Activated naive CD8-positive, alpha-beta T cell treated with anti-CD3 and anti-CD28 coated beads for 36 hours (primary cell): Measurements from ENCODE around the gene DDIT4. TPM values are rescaled to one million over a fixed set of nuclear protein-coding genes. Genes with fewer than 3 reads are reported as not detected.
"Not testable (repeated sequence)": the region's sequence is repeated elsewhere in the genome, so short reads cannot be mapped to it uniquely, and the experiment has no call there.

ENCODE experiments used
- DNase-seq: peaks from one replicate; pipeline ENCODE4 v3.0.0; 2021
- H3K27ac Mint-ChIP-seq: one replicate; pipeline ENCODE4 v1.8.0; 2022; ENCODE audit warnings: mild to moderate bottlenecking, moderate library complexity, mixed read lengths
- H3K27me3 Mint-ChIP-seq: one replicate; pipeline ENCODE4 v1.8.0; 2022; ENCODE audit warnings: mild to moderate bottlenecking, mixed read lengths
- H3K36me3 Mint-ChIP-seq: one replicate; pipeline ENCODE4 v1.8.0; 2021; ENCODE audit warnings: mild to moderate bottlenecking, mixed read lengths
- H3K4me1 Mint-ChIP-seq: one replicate; pipeline ENCODE4 v1.8.0; 2021; ENCODE audit warnings: mixed read lengths
- H3K4me3 Mint-ChIP-seq: one replicate; pipeline ENCODE4 v1.8.0; 2022; ENCODE audit warnings: mild to moderate bottlenecking, moderate library complexity, mixed read lengths
- H3K9me3 Mint-ChIP-seq: one replicate; pipeline ENCODE4 v1.8.0; 2022; ENCODE audit warnings: mixed read lengths
- total RNA-seq, 2 experiments: library from RNA; stranded (reverse); gene quantifications; one replicate each; pipeline ENCODE4 v1.2.3, GENCODE V29; 2021

The DDIT4 gene
- total RNA-seq, 2 experiments from 2014 or later: 422 to 424 TPM

DNA sequence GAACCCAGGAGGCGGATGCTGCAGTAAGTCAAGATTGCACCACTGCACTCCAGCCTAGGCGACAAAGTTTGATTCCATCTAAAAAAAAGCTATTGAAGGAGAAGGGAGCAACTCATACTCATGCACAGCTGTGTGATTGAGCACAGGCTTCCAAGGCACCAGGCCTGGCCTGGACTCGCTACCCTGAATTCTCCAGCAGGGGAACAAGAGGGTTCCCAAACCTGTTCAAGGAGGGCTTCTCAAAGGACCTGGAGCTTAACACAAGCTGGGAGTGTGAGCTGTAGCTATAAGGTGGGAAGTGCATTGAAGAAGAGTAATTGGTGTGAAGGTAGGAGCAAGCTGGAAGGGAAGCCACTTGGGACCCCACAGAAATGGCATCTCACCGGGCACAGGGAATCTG, 15.1 kb upstream of the DDIT4 start:
- peak overlapping the region; percentile 46 for H3K27ac Mint-ChIP-seq
- H3K9me3 Mint-ChIP-seq: peaks cover 1% of the 10 kb centered on the region
- peak overlapping the region; percentile 4 for H3K4me3 Mint-ChIP-seq
- H3K4me1 Mint-ChIP-seq: peaks cover 67% of the 10 kb centered on the region
- H3K36me3 Mint-ChIP-seq: no peaks in the 10 kb centered on the region
- DNase-seq: no peak
- H3K27me3 Mint-ChIP-seq: no peaks in the 10 kb centered on the region

DNA sequence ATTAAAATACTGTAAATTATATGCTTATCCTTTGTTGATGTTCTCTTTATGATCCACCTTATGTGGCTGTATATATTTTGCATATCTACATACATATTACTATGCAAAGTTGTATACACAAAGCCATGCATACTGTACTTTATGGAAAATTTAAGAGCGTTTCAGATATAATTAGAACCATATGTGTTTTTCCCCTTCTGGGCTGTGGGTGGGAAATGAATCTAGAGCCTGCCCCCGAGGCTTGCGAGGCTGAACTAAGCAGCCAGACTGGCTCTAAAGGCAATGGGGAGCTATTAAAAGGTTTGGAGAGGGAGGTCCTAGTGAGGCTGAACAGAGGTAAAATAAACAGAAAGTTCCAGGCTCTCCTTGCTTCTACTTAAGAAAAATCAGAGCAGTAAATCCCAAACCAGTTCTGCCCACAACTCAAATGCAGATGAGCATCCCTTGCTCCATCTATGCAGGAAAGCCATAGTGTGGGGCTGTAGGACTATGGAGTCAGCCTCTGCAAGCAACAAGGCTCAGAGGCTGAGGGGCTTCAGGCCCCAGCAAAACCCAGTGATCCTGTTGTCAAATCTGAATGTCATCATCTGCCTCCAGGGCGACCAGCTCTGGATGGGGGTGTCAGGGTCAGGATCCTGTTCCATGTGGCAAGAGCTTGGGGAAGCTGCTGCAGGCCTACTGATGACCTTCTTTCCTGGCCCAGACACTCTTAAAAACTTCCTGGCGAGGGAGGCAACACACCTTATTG, 14.1 kb upstream of the DDIT4 start:
- peak; percentile 46 for DNase-seq
- Mint-ChIP-seq H3K4me1 (peaks cover 68% of the 10 kb centered on the region), H3K9me3 (peaks cover 1% of the 10 kb centered on the region), H3K27ac (peak overlapping the region; percentile 99), H3K27me3 (no peaks in the 10 kb centered on the region), H3K4me3 (peak overlapping the region; percentile 83), H3K36me3 (no peaks in the 10 kb centered on the region)

DNA sequence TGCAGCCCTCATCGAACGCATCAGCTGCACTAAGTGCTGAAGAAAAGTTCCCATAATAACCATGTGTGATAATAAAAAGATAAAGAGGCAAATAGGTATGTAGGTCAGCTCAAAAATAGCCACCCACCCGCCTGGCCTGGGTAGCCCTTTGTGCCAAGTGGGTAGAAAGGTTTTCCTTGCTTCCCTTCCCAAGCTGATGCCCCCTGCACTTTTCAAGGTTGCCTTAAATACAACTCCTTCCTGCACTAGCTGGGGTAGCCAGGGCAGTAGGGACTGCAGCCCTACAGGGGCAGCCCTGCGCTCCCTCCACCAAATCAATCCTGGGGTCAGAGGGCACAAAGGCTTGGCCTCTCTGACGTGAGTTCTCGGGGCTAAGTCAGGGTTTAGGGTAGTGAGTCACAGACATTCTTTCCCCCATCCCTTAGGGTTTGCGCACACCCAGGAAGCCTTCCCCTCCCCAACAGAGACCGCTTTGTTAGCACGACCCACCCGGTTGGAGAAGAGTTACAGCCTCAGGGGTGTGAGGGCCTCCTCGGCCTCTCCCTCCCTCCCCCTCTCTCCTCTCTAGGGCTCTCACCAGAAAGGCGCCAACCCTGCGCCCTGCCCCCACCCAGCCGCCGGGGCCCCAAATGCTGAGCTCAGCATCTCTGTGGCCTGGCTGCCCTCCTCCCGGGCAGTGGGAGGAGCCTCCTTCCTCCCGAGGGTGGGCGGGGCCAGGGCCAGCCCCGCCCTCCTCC, 13.3 kb upstream of the DDIT4 start:
- Mint-ChIP-seq H3K27ac (peak overlapping the region; percentile 99), H3K27me3 (no peaks in the 10 kb centered on the region), H3K4me1 (peaks cover 64% of the 10 kb centered on the region), H3K9me3 (peaks cover 1% of the 10 kb centered on the region), H3K4me3 (peak overlapping the region; percentile 83), H3K36me3 (no peaks in the 10 kb centered on the region)
- DNase-seq: peak; percentile 91

DNA sequence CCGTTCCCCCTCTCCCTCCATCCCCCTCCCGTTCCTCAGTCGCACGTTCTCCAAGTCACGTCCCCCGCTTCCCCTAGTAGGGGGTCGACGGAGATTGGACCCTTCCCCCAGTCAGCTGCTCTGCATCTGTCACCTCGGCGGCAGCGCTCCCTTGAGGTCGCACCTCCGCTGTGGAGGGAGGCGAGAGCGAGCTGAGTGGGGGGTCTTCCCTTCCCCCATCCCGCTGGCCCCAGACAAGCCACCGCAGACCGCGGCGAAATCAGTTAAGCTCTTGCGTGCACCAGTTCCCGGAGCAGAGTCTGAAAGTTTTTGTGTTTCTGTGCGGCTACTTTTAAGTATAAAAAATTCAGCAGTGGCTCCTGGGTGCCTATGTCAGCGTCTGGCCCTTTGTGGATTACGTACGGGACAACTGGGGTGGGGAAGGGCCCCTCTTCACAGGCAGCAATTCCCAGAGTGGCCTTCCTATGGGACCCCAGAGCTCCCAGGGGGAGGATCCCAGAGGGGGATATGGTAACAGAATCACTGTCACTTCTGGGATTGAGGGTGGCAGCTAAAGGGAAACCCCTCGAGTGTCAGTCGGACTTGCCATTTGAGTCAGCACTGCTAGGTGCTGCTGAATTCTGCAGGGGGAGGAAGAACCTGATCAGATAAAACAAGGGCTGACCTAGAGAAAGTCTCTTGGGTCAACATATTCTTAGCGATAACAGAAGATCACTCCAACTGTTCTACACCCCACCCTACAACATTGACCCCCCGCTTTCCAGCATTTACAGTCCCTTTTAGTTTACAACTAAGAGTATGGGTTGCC, 12.5 kb upstream of the DDIT4 start:
- Mint-ChIP-seq H3K27ac (peak overlapping the region; percentile 99), H3K9me3 (peaks cover 1% of the 10 kb centered on the region), H3K27me3 (no peaks in the 10 kb centered on the region), H3K4me1 (peaks cover 60% of the 10 kb centered on the region), H3K4me3 (peak overlapping the region; percentile 83), H3K36me3 (no peaks in the 10 kb centered on the region)
- DNase-seq: peak; percentile 83

DNA sequence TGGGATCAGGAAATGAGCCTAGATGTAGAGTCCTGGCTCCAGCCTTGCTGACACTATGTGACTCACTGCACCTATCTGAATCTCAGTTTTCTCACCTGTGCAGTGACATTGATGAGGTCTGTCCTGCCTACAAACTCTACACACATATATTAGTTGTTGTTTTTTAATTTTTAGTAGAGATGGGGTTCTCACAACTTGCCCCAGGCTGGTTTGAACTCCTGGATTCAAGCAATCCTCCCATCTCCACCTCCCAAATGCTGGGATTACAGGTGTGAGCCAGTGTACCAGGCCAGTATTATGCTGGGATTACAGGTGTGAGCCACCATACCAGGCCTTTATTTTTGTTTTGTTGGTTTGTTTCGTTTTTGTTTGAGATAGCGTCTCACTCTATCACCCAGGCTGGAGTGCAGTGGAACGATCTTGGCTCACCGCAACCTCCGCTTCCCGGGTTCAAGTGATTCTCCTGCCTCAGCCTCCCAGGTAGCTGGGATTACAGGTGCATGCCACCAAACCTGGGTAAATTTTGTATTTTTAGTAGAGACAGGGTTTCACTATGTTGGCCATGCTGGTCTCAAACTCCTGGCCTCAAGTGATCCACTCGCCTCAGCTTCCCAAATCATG, 11.8 kb upstream of the DDIT4 start:
- no peaks in the 10 kb centered on the region for H3K36me3 Mint-ChIP-seq
- peak overlapping the region; percentile 83 for H3K4me3 Mint-ChIP-seq
- no peaks in the 10 kb centered on the region for H3K27me3 Mint-ChIP-seq
- DNase-seq: no peak
- peaks cover 55% of the 10 kb centered on the region for H3K4me1 Mint-ChIP-seq
- H3K27ac Mint-ChIP-seq: peak overlapping the region; percentile 99
- peaks cover under 1% of the 10 kb centered on the region for H3K9me3 Mint-ChIP-seq

DNA sequence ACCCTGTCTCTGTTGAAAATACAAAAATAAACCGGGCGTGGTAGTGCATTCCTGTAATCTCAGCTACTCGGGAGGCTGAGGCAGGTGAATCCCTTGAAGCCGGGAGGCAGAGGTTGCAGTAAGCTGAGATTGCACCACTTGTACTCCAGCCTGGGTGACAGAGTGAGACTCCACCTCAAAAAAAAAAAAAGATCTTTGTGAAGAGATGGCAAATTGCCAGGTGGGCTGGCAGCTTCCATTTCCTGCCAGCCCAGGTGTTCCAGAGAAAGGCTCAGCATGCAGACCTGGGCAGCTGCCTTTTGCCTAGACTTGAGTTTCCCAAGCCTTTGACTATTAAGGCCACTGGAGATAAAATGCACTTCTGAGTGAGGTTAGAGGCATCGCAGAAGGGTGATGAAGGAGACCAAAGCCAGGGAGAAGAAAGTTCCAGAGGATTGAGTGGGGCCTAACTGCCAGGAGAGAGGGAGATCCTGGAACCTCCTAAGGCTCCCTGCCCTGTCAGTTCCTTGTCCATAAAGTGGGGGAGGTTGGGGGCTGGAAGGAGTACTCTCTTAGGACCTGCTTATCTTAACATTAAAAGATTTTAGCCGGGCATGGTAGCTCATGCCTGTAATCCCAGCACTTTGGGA, 10.0 kb upstream of the DDIT4 start:
- no peak for DNase-seq
- Mint-ChIP-seq H3K4me1 (peaks cover 46% of the 10 kb centered on the region), H3K36me3 (peaks cover 2% of the 10 kb centered on the region), H3K27me3 (no peaks in the 10 kb centered on the region), H3K9me3 (no peaks in the 10 kb centered on the region), H3K27ac (peak overlapping the region; percentile 44), H3K4me3 (peak overlapping the region; percentile 30)

DNA sequence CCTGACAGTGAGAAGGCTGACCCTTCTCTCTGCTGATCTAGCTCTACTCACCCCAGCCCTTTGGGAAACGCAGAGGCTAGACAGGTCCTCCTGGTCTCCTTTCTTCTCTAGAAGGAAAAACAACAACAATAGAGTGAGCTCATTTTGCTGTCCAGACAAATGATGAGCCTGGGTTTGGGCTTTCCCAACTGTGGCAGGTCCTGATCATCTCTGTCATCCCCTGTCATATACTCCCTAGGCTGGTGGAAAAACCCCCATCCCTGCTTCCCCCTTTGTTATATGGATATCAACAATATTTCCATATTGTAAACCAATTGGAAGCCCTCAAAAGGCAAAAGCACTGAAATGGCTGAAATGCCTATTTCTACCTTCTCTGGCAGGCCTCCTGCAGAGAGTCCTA, 9.2 kb upstream of the DDIT4 start:
- Mint-ChIP-seq H3K4me1 (peaks cover 40% of the 10 kb centered on the region), H3K9me3 (no peaks in the 10 kb centered on the region), H3K27me3 (no peaks in the 10 kb centered on the region), H3K36me3 (peaks cover 2% of the 10 kb centered on the region), H3K27ac (no peak overlapping the region), H3K4me3 (no peak overlapping the region)
- DNase-seq: no peak

DNA sequence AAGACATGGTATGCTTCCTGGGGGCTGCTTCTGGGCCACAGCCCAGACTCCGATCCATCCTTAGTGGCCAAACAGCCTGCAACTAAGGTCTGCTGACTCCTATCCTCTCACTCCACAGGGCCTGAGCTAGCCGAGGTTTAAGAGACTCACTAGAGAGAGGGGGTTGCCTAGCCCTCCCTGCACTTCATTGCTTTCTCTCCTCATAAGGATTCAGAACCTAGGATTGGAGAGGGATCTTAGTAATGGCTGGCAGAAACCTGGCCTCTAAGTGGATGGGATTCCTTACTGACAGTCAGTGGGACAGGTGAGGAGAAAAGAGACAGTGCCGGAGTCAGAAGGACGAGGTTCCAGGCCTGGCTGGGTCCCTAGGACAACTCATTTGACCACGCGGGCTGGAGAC, 8.2 kb upstream of the DDIT4 start:
- Mint-ChIP-seq H3K4me1 (peaks cover 34% of the 10 kb centered on the region), H3K4me3 (no peak overlapping the region), H3K9me3 (no peaks in the 10 kb centered on the region), H3K27me3 (no peaks in the 10 kb centered on the region), H3K27ac (no peak overlapping the region), H3K36me3 (peaks cover 2% of the 10 kb centered on the region)
- no peak for DNase-seq

DNA sequence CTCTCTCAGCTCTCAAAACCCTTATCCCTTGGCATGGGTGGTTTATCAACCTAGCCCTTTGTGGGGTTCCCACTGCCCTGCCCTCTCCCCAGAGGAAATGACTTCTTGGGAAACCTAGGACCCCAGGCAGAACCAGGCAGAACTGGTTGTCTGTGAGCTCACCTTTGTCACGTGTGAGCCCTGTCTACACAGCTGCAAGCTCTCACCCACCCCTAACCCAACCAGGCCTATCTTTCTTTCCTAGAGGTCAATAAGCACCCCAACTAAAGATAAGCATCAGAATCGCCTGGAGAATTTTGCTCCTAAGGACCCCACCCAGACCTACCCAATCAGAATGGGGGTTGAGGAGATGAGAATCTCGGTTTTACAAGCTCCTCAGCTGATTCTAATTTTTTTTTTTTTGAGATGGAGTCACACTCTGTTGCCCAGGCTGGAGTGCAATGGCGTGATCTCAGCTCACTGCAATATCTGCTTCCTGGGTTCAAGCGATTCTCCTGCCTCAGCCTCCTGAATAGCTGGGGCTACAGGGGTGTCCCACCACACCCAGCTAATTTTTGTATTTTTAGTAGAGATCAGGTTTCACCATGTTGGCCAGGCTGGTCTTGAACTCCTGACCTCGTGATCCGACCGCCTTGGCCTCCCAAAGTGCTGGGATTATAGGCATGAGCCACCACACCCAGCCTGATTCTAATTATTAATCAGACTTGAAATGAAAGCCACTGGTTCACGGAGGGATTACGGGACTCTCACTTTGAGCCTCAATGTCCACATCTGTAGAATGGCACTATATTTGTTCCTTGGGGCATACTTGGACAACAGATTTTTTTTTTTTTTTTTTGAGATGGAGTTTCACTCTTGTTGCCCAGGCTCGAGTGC, 7.5 kb upstream of the DDIT4 start:
- no peaks in the 10 kb centered on the region for H3K27me3 Mint-ChIP-seq
- peaks cover 2% of the 10 kb centered on the region for H3K36me3 Mint-ChIP-seq
- H3K4me3 Mint-ChIP-seq: no peak overlapping the region
- DNase-seq: no peak
- H3K27ac Mint-ChIP-seq: no peak overlapping the region
- no peaks in the 10 kb centered on the region for H3K9me3 Mint-ChIP-seq
- H3K4me1 Mint-ChIP-seq: peaks cover 36% of the 10 kb centered on the region

DNA sequence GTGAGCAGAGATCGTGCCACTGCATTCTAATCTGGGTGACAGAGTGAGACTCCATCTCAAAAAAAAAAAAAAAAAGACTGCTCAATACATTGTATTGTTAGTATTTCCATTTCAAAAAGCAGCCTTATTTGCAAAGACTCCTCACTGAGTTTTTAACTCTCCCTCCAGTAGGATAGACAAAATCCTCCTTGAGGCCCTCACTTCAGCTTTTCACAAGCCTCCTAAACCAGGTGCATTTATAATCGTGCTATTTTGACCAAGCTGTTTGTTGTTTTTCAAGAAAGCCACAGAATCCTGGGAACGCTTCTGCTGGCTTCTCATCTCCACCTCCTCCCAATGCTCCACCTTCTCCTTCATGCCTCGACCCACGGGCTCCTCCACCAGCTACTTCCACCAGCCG, 6.3 kb upstream of the DDIT4 start:
- Mint-ChIP-seq H3K27ac (no peak overlapping the region), H3K4me1 (peaks cover 34% of the 10 kb centered on the region), H3K36me3 (peaks cover 2% of the 10 kb centered on the region), H3K4me3 (no peak overlapping the region), H3K27me3 (no peaks in the 10 kb centered on the region), H3K9me3 (no peaks in the 10 kb centered on the region)
- no peak for DNase-seq

DNA sequence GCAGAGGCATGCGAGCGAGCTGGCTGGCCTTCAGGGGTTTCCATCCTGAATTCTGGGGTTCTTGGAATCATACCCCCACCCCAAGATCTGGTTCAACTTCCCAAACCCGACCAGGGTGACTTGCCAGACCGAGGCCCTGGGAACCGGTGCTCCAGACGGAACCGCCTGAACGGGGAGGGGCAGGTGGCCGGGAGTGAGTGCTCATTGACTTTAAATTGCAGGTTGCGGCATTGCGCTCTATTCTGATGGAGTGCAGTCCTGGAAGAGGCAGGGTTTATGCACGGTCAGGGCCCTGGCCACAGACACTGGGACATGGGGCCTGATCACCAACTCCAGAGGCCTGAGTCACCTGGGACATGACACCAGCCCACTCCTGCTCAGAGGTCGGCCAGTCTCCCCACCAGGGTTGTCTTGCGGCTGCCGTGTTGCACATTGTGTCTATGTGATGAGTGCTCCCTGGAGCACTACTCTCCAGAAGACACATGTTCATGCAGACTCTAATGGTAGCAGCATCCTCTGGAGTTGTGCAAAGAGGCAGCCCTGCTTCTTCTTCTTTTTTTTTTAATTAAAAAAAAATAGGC, 5.8 kb upstream of the DDIT4 start:
- DNase-seq: no peak
- H3K4me3 Mint-ChIP-seq: no peak overlapping the region
- H3K9me3 Mint-ChIP-seq: no peaks in the 10 kb centered on the region
- no peak overlapping the region for H3K27ac Mint-ChIP-seq
- H3K36me3 Mint-ChIP-seq: peaks cover 7% of the 10 kb centered on the region
- H3K4me1 Mint-ChIP-seq: peaks cover 38% of the 10 kb centered on the region
- no peaks in the 10 kb centered on the region for H3K27me3 Mint-ChIP-seq

DNA sequence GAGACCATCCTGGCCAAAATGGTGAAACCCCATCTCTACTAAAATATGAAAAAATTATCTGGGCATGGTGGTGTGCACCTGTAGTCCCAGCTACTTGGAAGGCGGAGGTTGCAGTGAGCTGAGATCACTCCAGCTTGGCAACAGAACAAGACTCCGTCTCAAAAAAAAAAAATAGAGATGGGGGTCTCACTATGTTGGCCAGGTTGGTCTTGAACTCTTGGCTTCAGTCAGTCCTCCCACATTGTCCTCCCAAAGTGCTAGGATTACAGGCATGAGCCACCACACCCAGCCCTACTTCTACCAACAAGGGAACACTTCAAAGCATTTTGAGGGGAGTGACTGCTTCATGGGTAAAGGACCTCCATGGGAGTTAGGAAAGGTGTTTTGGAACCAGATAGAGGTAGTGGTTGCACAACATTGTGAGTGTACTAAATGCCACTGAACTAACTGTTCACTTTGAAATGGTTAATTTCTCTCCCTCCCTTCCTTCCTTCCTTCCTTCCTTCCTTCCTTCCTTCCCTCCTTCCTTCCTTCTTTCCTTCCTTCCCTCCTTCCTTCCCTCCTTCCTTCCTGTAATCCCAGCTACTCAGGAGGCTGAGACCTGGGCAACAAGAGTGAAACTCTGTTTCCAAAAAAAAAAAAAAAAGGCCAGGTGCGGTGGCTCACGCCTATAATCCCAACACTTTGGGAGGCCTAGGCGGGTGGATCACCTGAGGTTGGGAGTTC, 5.1 kb upstream of the DDIT4 start:
- not testable (repeated sequence) for H3K36me3 Mint-ChIP-seq, H3K4me3 Mint-ChIP-seq, H3K9me3 Mint-ChIP-seq, DNase-seq, H3K27me3 Mint-ChIP-seq
- H3K27ac Mint-ChIP-seq: peak overlapping the region; percentile 23
- peaks cover 35% of the 10 kb centered on the region for H3K4me1 Mint-ChIP-seq
